ENCODE measurements around the gene FOXP2. TPM values are rescaled to one million over a fixed set of nuclear protein-coding genes. Genes with fewer than 3 reads are reported as not detected.

FOXP2 gene
- total and polyA plus RNA-seq, 9 of the 15 experiments (the other 6 are each of a cell fraction or from before 2014, with no cell fraction given): not detected

DNA sequence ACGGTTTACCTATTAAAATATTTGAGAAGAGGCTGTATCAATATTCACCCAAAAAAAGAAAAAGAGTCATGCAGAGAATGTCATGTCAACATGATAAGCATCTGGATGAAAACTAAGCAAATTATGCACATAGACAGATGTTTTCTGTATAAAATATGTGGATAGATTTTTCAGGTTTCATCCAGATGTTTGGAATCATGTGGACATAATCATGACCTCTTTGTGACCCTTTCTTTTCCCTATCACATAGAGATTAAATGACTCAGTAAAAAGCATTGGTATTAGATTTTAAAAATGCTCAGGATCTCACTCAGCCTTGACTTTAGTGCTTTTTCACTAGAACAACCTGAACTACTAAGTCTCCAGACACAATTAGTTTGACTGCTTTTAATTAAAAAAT, 90.0 kb downstream of the FOXP2 start:
- Histone ChIP-seq H2AFZ (ENCODE audit: low read depth, low read length) (no peak overlapping the region), H4K20me1 (replicated peaks; ENCODE audit: control insufficient read depth, insufficient read depth, low read length) (no peaks in the 10 kb centered on the region), H3K9ac (ENCODE audit: insufficient read depth in 1 of 2, low read depth in 2 of 2, low read length in 2 of 2) (no peak overlapping the region), H3K4me1 (replicated peaks in 1 of 2; ENCODE audit: control insufficient read depth in 2 of 2, insufficient read depth in 2 of 2, low read length in 2 of 2) (no peaks in the 10 kb centered on the region), H3K9me1 (ENCODE audit: control insufficient read depth, insufficient read depth, low read length) (no peaks in the 10 kb centered on the region), H3K9me3 (replicated peaks; ENCODE audit: control insufficient read depth, insufficient read depth, low read depth, low read length) (no peaks in the 10 kb centered on the region), H3K27ac (ENCODE audit: extremely low read depth, low read depth, low read length) (no peak overlapping the region), H3K4me2 (ENCODE audit: insufficient read depth, low read length) (no peak overlapping the region), H3K27me3 (ENCODE audit: control insufficient read depth in 2 of 2, insufficient read depth in 2 of 2, low read length in 2 of 2) (no peaks in the 10 kb centered on the region), H3K36me3 (ENCODE audit: control insufficient read depth, insufficient read depth, low read length) (no peaks in the 10 kb centered on the region), H3K4me3 (no peak overlapping the region), H3K79me2 (ENCODE audit: control insufficient read depth, insufficient read depth, low read length) (no peaks in the 10 kb centered on the region)
- POLR2A ChIA-PET: no interaction called here
- no TSS peak for BruUV-seq (replicated peaks)
- intact Hi-C loops (cut with micrococcal nuclease): no loop called here
- FAIRE-seq (no peak), DNase-seq (ENCODE audit: extremely low read depth in 1 of 4, low spot score in 3 of 4) (no peak), ATAC-seq (no peak)
- in situ Hi-C loops (cut with MboI): no loop called here
- CTCF ChIA-PET (ENCODE audit: low intra/inter-chr PET ratio): no interaction called here
- 5% methylated on average over 1 of the region's 1 CpG for WGBS (ENCODE audit: insufficient coverage, low coverage, missing lambda C conversion rate)
- TF ChIP-seq RHOXF2B (CRISPR knock-in tag; conservative IDR thresholded peaks at IDR 0.05) (no peak), HDAC1 (IDR thresholded peaks at IDR 0.05) (no peak), NUFIP1 (IDR thresholded peaks at IDR 0.05; ENCODE audit: partially characterized antibody) (no peak), GATAD2B (IDR thresholded peaks at IDR 0.05; ENCODE audit: borderline replicate concordance) (no peak), NCOA4 (IDR thresholded peaks at IDR 0.05; ENCODE audit: partially characterized antibody) (no peak), POLR2AphosphoS2 (IDR thresholded peaks at IDR 0.05; ENCODE audit: low read length) (no peak), SIX5 (IDR thresholded peaks at IDR 0.05; ENCODE audit: borderline replicate concordance in 1 of 2, insufficient read depth in 1 of 2, low read depth in 1 of 2, low read length in 2 of 2) (no peak), EP300 (IDR thresholded peaks at IDR 0.05; ENCODE audit: low read length) (no peak), ARID4B (CRISPR knock-in tag; IDR thresholded peaks at IDR 0.05) (no peak), ZNF717 (CRISPR knock-in tag; IDR thresholded peaks at IDR 0.05) (no peak), BACH1 (tag; IDR thresholded peaks at IDR 0.05) (no peak), TSC22D4 (tag; IDR thresholded peaks at IDR 0.05) (no peak), ZNF780A (CRISPR knock-in tag; IDR thresholded peaks at IDR 0.05) (no peak), NEUROD1 (IDR thresholded peaks at IDR 0.05; ENCODE audit: borderline replicate concordance, low read depth, low read length, partially characterized antibody) (no peak)
- TF ChIP-seq, protein P1, sequence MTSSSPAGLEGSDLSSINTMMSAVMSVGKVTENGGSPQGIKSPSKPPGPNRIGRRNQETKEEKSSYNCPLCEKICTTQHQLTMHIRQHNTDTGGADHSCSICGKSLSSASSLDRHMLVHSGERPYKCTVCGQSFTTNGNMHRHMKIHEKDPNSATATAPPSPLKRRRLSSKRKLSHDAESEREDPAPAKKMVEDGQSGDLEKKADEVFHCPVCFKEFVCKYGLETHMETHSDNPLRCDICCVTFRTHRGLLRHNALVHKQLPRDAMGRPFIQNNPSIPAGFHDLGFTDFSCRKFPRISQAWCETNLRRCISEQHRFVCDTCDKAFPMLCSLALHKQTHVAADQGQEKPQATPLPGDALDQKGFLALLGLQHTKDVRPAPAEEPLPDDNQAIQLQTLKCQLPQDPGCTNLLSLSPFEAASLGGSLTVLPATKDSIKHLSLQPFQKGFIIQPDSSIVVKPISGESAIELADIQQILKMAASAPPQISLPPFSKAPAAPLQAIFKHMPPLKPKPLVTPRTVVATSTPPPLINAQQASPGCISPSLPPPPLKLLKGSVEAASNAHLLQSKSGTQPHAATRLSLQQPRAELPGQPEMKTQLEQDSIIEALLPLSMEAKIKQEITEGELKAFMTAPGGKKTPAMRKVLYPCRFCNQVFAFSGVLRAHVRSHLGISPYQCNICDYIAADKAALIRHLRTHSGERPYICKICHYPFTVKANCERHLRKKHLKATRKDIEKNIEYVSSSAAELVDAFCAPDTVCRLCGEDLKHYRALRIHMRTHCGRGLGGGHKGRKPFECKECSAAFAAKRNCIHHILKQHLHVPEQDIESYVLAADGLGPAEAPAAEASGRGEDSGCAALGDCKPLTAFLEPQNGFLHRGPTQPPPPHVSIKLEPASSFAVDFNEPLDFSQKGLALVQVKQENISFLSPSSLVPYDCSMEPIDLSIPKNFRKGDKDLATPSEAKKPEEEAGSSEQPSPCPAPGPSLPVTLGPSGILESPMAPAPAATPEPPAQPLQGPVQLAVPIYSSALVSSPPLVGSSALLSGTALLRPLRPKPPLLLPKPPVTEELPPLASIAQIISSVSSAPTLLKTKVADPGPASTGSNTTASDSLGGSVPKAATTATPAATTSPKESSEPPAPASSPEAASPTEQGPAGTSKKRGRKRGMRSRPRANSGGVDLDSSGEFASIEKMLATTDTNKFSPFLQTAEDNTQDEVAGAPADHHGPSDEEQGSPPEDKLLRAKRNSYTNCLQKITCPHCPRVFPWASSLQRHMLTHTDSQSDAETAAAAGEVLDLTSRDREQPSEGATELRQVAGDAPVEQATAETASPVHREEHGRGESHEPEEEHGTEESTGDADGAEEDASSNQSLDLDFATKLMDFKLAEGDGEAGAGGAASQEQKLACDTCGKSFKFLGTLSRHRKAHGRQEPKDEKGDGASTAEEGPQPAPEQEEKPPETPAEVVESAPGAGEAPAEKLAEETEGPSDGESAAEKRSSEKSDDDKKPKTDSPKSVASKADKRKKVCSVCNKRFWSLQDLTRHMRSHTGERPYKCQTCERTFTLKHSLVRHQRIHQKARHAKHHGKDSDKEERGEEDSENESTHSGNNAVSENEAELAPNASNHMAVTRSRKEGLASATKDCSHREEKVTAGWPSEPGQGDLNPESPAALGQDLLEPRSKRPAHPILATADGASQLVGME (CRISPR knock-in tag; IDR thresholded peaks at IDR 0.05): no peak
